A549 (cell line): Measurements from ENCODE around the gene LIAS. TPM values are rescaled to one million over a fixed set of nuclear protein-coding genes. Genes with fewer than 3 reads are reported as not detected.
A peak's percentile ranks its signal among the peaks of the same experiment; 100 is the strongest.

Experiments
- CBX8 ChIP-seq: fragments of 200-600 bp; sonication (generic); IDR thresholded peaks from 2 replicates; pipeline ENCODE4 v1.6.1; 2016
- CEBPB ChIP-seq, 2 experiments: fragments of >200 bp in 1 of 2; sonication (Bioruptor Twin) in 1 of 2; formaldehyde crosslinking in 1 of 2; IDR thresholded peaks; 2 replicates each; pipeline ENCODE4 v1.6.1; 2012 to 2016
- CHD2 ChIP-seq: fragments of 150-350 bp; IDR thresholded peaks from 2 replicates; pipeline ENCODE4 v1.6.1; 2014; ENCODE audit warnings: low read length; ENCODE audit not compliant: partially characterized antibody
- FOSL2 ChIP-seq, 2 experiments: fragments of 450-650 bp in 1 of 2; fragments of >200 bp in 1 of 2; sonication (Bioruptor Twin) in 1 of 2; formaldehyde crosslinking; IDR thresholded peaks; 2 replicates each; pipeline versions ENCODE4 v1.5.0 to v1.6.1; 2016 to 2020; ENCODE audit warnings: mild to moderate bottlenecking in 1 of 2, moderate library complexity in 1 of 2
- HOXB5 ChIP-seq: fragments of 250-450 bp; sonication (Bioruptor Pico); IDR thresholded peaks from 2 replicates; pipeline ENCODE4 v1.5.0; 2020; ENCODE audit warnings: mild to moderate bottlenecking, moderate library complexity
- NFE2L2 ChIP-seq: fragments of 150-350 bp; conservative IDR thresholded peaks from 2 replicates; pipeline ENCODE4 v1.6.1; 2014; ENCODE audit warnings: low read length
- NPAS2 ChIP-seq: fragments of 250-450 bp; sonication (Bioruptor Pico); IDR thresholded peaks from 2 replicates; pipeline ENCODE4 v1.8.0; 2022; ENCODE audit warnings: mild to moderate bottlenecking, moderate library complexity, borderline replicate concordance
- POLR2A ChIP-seq: IDR thresholded peaks from 2 replicates; pipeline ENCODE4 v1.6.1; 2012; ENCODE audit warnings: mild to moderate bottlenecking, low read length
- TFCP2L1 ChIP-seq: fragments of 250-450 bp; sonication (Bioruptor Pico); IDR thresholded peaks from 2 replicates; pipeline ENCODE4 v1.5.0; 2021; ENCODE audit warnings: mild to moderate bottlenecking
- TP53 ChIP-seq: fragments of 250-450 bp; sonication (Bioruptor Pico); IDR thresholded peaks from 2 replicates; pipeline ENCODE4 v1.5.0; 2021; ENCODE audit warnings: mild to moderate bottlenecking, moderate library complexity
- polyA plus RNA-seq, 4 experiments: library from polyadenylated mRNA; depleted of rRNA in 3 of 4; stranded (reverse); fragments of >200 nt; fragmentation: RNase III in 1 of 4; extraction: RNeasy Plus Mini Kit Qiagen cat#74134 plus additional on column Dnase treatment in 1 of 4; gene quantifications; 2 replicates in 3 of 4; 3 replicates in 1 of 4; pipeline ENCODE4 v1.2.3, GENCODE V29; 2011 to 2017
- TF ChIP-seq, protein P1 (sequence below): fragments of 250-450 bp; sonication (Bioruptor Pico); IDR thresholded peaks from 2 replicates; pipeline ENCODE4 v1.5.0; 2020; ENCODE audit warnings: low read depth, mild to moderate bottlenecking, moderate library complexity
- TF ChIP-seq, protein P2 (sequence below): fragments of >200 bp; sonication (Bioruptor Twin); formaldehyde crosslinking; IDR thresholded peaks from 3 replicates; pipeline ENCODE4 v1.5.1; 2016
- TF ChIP-seq, protein P3 (sequence below): IDR thresholded peaks from 2 replicates; pipeline ENCODE4 v1.6.1; 2012
- TF ChIP-seq, protein P4 (sequence below): fragments of 200-600 bp; sonication (generic); IDR thresholded peaks from 2 replicates; pipeline ENCODE4 v1.6.1; 2016; ENCODE audit warnings: antibody characterized with exemption, mild to moderate bottlenecking, moderate library complexity
- TF ChIP-seq, protein P5 (sequence below): fragments of 250-450 bp; sonication (Bioruptor Pico); IDR thresholded peaks from 2 replicates; pipeline ENCODE4 v1.5.0; 2021; ENCODE audit warnings: mild to moderate bottlenecking, moderate library complexity, borderline replicate concordance
- TF ChIP-seq, protein P6 (sequence below): fragments of >200 bp; sonication (Bioruptor Twin); formaldehyde crosslinking; IDR thresholded peaks from 2 replicates; pipeline ENCODE4 v1.6.1; 2016

LIAS gene
- polyA plus RNA-seq, 2 of the 4 experiments (the other 2 are of a cell fraction) = 11.3 to 22.3 TPM

DNA sequence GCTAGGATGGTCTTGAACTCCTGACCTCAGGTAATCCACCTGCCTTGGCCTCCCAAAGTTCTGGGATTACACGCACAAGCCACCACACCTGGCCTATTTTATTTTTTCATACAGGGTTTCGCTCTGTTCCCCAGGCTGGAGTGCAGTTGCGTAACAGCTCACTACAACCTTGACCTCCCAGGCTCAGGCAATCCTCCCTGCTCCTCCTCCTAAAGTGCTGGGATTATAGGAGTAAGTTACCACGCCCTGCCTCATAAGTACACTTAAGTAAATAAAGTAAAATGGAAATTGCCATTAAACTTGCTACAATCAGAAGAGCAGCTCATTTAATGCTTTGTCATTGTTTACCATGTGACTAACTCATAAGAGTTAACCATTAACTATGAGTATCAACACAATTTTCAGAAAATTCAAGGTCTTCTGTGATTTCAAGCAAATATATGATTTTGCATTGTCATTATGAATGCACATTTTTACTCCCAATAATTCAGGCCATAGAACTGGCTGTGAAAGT is 56.1 kb downstream of the LIAS start (continued):
- TF ChIP-seq NPAS2 (CRISPR knock-in tag) = no peak
- TF ChIP-seq, protein P1, sequence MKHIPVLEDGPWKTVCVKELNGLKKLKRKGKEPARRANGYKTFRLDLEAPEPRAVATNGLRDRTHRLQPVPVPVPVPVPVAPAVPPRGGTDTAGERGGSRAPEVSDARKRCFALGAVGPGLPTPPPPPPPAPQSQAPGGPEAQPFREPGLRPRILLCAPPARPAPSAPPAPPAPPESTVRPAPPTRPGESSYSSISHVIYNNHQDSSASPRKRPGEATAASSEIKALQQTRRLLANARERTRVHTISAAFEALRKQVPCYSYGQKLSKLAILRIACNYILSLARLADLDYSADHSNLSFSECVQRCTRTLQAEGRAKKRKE (CRISPR knock-in tag) = peak; percentile 50; the same call in 1 of the 2 replicates
- TF ChIP-seq, protein P2, sequence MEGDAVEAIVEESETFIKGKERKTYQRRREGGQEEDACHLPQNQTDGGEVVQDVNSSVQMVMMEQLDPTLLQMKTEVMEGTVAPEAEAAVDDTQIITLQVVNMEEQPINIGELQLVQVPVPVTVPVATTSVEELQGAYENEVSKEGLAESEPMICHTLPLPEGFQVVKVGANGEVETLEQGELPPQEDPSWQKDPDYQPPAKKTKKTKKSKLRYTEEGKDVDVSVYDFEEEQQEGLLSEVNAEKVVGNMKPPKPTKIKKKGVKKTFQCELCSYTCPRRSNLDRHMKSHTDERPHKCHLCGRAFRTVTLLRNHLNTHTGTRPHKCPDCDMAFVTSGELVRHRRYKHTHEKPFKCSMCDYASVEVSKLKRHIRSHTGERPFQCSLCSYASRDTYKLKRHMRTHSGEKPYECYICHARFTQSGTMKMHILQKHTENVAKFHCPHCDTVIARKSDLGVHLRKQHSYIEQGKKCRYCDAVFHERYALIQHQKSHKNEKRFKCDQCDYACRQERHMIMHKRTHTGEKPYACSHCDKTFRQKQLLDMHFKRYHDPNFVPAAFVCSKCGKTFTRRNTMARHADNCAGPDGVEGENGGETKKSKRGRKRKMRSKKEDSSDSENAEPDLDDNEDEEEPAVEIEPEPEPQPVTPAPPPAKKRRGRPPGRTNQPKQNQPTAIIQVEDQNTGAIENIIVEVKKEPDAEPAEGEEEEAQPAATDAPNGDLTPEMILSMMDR = no peak
- TF ChIP-seq HOXB5 (CRISPR knock-in tag) = peak; percentile 59; the same call in 1 of the 2 replicates
- no peak for TF ChIP-seq CBX8
- TF ChIP-seq FOSL2 (IDR thresholded peaks at IDR 0.05) = peak; percentile 75
- TF ChIP-seq FOSL2 (CRISPR knock-in tag; IDR thresholded peaks at IDR 0.05) = peak; percentile 95
- TF ChIP-seq TFCP2L1 (CRISPR knock-in tag) = 0 out of 2 replicates have a peak, but pooled peaks have one; percentile 51
- peak; percentile 88 to 96 for TF ChIP-seq CEBPB (IDR thresholded peaks at IDR 0.05)
- peak; percentile 99 for TF ChIP-seq NFE2L2
- TF ChIP-seq TP53 (CRISPR knock-in tag) = peak; percentile 66; the same call in 1 of the 2 replicates
- TF ChIP-seq CHD2 = no peak
- TF ChIP-seq, protein P3, sequence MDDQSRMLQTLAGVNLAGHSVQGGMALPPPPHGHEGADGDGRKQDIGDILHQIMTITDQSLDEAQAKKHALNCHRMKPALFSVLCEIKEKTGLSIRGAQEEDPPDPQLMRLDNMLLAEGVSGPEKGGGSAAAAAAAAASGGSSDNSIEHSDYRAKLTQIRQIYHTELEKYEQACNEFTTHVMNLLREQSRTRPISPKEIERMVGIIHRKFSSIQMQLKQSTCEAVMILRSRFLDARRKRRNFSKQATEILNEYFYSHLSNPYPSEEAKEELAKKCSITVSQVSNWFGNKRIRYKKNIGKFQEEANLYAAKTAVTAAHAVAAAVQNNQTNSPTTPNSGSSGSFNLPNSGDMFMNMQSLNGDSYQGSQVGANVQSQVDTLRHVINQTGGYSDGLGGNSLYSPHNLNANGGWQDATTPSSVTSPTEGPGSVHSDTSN = 0 out of 2 replicates have a peak, but pooled peaks have one; percentile 38
- TF ChIP-seq, protein P4, sequence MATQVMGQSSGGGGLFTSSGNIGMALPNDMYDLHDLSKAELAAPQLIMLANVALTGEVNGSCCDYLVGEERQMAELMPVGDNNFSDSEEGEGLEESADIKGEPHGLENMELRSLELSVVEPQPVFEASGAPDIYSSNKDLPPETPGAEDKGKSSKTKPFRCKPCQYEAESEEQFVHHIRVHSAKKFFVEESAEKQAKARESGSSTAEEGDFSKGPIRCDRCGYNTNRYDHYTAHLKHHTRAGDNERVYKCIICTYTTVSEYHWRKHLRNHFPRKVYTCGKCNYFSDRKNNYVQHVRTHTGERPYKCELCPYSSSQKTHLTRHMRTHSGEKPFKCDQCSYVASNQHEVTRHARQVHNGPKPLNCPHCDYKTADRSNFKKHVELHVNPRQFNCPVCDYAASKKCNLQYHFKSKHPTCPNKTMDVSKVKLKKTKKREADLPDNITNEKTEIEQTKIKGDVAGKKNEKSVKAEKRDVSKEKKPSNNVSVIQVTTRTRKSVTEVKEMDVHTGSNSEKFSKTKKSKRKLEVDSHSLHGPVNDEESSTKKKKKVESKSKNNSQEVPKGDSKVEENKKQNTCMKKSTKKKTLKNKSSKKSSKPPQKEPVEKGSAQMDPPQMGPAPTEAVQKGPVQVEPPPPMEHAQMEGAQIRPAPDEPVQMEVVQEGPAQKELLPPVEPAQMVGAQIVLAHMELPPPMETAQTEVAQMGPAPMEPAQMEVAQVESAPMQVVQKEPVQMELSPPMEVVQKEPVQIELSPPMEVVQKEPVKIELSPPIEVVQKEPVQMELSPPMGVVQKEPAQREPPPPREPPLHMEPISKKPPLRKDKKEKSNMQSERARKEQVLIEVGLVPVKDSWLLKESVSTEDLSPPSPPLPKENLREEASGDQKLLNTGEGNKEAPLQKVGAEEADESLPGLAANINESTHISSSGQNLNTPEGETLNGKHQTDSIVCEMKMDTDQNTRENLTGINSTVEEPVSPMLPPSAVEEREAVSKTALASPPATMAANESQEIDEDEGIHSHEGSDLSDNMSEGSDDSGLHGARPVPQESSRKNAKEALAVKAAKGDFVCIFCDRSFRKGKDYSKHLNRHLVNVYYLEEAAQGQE = no peak
- TF ChIP-seq, protein P5, sequence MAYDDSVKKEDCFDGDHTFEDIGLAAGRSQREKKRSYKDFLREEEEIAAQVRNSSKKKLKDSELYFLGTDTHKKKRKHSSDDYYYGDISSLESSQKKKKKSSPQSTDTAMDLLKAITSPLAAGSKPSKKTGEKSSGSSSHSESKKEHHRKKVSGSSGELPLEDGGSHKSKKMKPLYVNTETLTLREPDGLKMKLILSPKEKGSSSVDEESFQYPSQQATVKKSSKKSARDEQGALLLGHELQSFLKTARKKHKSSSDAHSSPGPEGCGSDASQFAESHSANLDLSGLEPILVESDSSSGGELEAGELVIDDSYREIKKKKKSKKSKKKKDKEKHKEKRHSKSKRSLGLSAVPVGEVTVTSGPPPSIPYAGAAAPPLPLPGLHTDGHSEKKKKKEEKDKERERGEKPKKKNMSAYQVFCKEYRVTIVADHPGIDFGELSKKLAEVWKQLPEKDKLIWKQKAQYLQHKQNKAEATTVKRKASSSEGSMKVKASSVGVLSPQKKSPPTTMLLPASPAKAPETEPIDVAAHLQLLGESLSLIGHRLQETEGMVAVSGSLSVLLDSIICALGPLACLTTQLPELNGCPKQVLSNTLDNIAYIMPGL (CRISPR knock-in tag) = 0 out of 2 replicates have a peak, but pooled peaks have one; percentile 60
- TF ChIP-seq, protein P6, sequence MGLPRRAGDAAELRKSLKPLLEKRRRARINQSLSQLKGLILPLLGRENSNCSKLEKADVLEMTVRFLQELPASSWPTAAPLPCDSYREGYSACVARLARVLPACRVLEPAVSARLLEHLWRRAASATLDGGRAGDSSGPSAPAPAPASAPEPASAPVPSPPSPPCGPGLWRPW = peak; percentile 53
- TF ChIP-seq POLR2A = no peak
